ENCODE results near the gene CRYBG3. TPM values are rescaled to one million over a fixed set of nuclear protein-coding genes. Genes with fewer than 3 reads are reported as not detected.

CRYBG3 gene
- total RNA-seq, 2 donors from 2014 or later: 15.7 to 22.2 TPM

- TF ChIP-seq, protein P1, sequence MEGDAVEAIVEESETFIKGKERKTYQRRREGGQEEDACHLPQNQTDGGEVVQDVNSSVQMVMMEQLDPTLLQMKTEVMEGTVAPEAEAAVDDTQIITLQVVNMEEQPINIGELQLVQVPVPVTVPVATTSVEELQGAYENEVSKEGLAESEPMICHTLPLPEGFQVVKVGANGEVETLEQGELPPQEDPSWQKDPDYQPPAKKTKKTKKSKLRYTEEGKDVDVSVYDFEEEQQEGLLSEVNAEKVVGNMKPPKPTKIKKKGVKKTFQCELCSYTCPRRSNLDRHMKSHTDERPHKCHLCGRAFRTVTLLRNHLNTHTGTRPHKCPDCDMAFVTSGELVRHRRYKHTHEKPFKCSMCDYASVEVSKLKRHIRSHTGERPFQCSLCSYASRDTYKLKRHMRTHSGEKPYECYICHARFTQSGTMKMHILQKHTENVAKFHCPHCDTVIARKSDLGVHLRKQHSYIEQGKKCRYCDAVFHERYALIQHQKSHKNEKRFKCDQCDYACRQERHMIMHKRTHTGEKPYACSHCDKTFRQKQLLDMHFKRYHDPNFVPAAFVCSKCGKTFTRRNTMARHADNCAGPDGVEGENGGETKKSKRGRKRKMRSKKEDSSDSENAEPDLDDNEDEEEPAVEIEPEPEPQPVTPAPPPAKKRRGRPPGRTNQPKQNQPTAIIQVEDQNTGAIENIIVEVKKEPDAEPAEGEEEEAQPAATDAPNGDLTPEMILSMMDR (IDR thresholded peaks at IDR 0.05): no peak
- Histone ChIP-seq H3K27ac (no peak overlapping the region), H3K36me3 (no peaks in the 10 kb centered on the region), H3K4me1 (no peaks in the 10 kb centered on the region), H3K4me3 (no peak overlapping the region), H3K27me3 (no peaks in the 10 kb centered on the region), H3K9me3 (no peaks in the 10 kb centered on the region), H3K9ac (ENCODE audit: low read depth in 2 of 2, low read length in 2 of 2) (no peak overlapping the region)
- intact Hi-C loops (cut with DNase I): loop anchor here (10.0 kb wide), 1 partner anchor 65 kb away; no protein-coding TSS in a partner anchor
- no peak for DNase-seq
Observed at GRCh38 chr3:97940034-97940433, 118.2 kb downstream of the CRYBG3 start.

DNA sequence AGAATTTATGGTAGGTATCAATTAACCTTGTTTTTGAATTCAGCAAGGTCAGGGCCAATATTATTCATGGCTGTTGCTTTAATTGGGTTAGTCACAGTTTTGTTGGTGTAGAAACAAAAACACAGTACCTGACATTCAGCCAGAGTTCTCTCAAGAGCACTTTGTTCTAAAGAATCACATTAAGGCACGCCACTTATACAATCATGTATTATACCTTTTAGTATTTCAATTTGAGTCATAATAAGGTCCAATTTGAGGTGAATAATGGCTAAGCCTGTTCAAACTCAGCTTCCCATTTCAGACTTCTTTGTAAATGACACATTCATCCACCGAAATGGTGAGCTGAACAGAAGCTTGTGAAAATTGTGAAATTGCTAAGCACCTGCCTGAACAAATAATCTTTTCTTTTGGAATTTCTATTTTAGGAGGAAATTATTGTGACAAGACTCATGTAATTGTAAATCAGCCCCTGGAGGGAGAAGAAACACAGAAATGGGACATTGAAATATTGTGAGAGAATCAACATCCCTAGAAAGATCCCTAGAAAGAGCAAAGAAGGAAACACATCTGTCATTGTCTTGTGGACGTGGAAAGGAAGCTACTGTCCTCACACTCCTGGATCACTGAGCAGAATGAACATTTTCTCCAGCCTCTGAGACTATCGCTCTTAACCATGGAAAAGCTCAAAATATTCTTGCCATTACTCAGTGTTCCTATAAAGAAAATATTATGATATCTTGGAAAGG is 121.2 kb downstream of the CRYBG3 start:
- Histone ChIP-seq H3K4me3 (no peak overlapping the region), H3K4me1 (no peaks in the 10 kb centered on the region), H3K9ac (ENCODE audit: low read depth in 2 of 2, low read length in 2 of 2) (no peak overlapping the region), H3K27ac (no peak overlapping the region), H3K36me3 (no peaks in the 10 kb centered on the region), H3K27me3 (no peaks in the 10 kb centered on the region), H3K9me3 (no peaks in the 10 kb centered on the region)
- intact Hi-C loops (cut with DNase I): loop anchor here (10.0 kb wide), 1 partner anchor 68 kb away; no protein-coding TSS in a partner anchor
- no peak for DNase-seq
- TF ChIP-seq, protein P1 (IDR thresholded peaks at IDR 0.05): no peak

GRCh38 chr3:97948351-97949109 is 126.7 kb downstream of the CRYBG3 start:
- H3K27ac ChIP-seq: no peak overlapping the region
- intact Hi-C loops (cut with DNase I): loop anchor here (10.0 kb wide), 1 partner anchor 74 kb away; no protein-coding TSS in a partner anchor
- no peaks in the 10 kb centered on the region for H3K27me3 ChIP-seq
- DNase-seq: no peak
- no peak overlapping the region for H3K9ac ChIP-seq (ENCODE audit: low read depth in 2 of 2, low read length in 2 of 2)
- TF ChIP-seq, protein P1 (IDR thresholded peaks at IDR 0.05): no peak
- no peaks in the 10 kb centered on the region for H3K9me3 ChIP-seq
- H3K4me1 ChIP-seq: no peaks in the 10 kb centered on the region
- H3K4me3 ChIP-seq: no peak overlapping the region
- H3K36me3 ChIP-seq: no peaks in the 10 kb centered on the region

DNA sequence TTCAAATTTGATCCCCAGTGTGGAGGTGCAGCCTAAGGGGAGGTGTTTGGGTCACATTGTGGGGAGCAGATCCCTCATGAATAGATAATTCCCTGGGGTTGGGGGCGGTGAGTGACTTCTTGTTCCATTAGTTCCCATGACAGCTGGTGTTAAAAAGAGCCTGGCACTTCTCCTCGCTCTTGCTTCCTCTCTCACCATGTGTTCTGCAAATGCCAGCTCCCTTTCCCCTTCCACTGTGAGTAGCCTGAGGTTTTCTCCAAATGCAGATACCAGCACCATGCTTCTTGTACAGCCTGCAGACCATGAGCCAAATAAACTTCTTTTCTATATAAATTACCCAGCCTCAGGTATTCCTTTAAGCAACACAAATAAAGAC is 127.3 kb downstream of the CRYBG3 start:
- TF ChIP-seq, protein P1 (IDR thresholded peaks at IDR 0.05): no peak
- Histone ChIP-seq H3K4me3 (no peak overlapping the region), H3K4me1 (no peaks in the 10 kb centered on the region), H3K9me3 (no peaks in the 10 kb centered on the region), H3K9ac (ENCODE audit: low read depth in 2 of 2, low read length in 2 of 2) (no peak overlapping the region), H3K27me3 (no peaks in the 10 kb centered on the region), H3K27ac (no peak overlapping the region), H3K36me3 (no peaks in the 10 kb centered on the region)
- intact Hi-C loops (cut with DNase I): loop anchor here (10.0 kb wide), 1 partner anchor 74 kb away; no protein-coding TSS in a partner anchor
- DNase-seq: no peak

GRCh38 chr3:97949743-97950142 is 127.9 kb downstream of the CRYBG3 start:
- intact Hi-C loops (cut with DNase I): loop anchor here (10.0 kb wide), 1 partner anchor 75 kb away; no protein-coding TSS in a partner anchor
- H3K36me3 ChIP-seq: no peaks in the 10 kb centered on the region
- no peaks in the 10 kb centered on the region for H3K4me1 ChIP-seq
- H3K27me3 ChIP-seq: no peaks in the 10 kb centered on the region
- H3K4me3 ChIP-seq: no peak overlapping the region
- no peak overlapping the region for H3K9ac ChIP-seq (ENCODE audit: low read depth in 2 of 2, low read length in 2 of 2)
- no peak overlapping the region for H3K27ac ChIP-seq
- no peaks in the 10 kb centered on the region for H3K9me3 ChIP-seq
- no peak for DNase-seq
- TF ChIP-seq, protein P1 (IDR thresholded peaks at IDR 0.05): no peak

All from colonic mucosa (tissue), 4 donors.